Measurements from ENCODE around the gene NSFL1C.

DNA sequence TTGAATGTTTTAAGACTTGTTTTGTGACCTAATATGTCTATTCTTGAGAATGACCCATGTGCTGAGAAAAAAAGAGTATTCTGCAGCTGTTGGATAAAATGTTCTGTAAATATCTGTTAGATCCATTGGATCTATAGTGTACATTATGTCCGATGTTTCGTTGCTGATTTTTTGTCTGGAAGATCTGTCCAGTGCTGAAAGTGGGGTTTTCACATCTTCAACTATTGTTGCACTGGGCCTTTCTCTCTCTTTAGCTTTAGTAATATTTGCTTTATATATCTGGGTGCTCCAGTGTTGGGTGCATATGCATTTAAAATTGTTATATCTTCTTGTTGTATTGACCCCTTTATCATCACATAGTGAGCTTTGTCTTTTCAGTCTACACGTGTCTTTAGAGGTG lies 30.3 kb upstream of the NSFL1C start:
- TF ChIP-seq, protein P1, sequence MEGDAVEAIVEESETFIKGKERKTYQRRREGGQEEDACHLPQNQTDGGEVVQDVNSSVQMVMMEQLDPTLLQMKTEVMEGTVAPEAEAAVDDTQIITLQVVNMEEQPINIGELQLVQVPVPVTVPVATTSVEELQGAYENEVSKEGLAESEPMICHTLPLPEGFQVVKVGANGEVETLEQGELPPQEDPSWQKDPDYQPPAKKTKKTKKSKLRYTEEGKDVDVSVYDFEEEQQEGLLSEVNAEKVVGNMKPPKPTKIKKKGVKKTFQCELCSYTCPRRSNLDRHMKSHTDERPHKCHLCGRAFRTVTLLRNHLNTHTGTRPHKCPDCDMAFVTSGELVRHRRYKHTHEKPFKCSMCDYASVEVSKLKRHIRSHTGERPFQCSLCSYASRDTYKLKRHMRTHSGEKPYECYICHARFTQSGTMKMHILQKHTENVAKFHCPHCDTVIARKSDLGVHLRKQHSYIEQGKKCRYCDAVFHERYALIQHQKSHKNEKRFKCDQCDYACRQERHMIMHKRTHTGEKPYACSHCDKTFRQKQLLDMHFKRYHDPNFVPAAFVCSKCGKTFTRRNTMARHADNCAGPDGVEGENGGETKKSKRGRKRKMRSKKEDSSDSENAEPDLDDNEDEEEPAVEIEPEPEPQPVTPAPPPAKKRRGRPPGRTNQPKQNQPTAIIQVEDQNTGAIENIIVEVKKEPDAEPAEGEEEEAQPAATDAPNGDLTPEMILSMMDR (conservative IDR thresholded peaks at IDR 0.05), result no peak
- TF ChIP-seq EZH2 (IDR thresholded peaks at IDR 0.05; ENCODE audit: low read depth), result no peak
